NCI-H187 (cell line): ENCODE results near the gene PSMD14.

Experiments
- DNase-seq, 2 experiments: peaks; one replicate each; lab custom pipeline; 2025; lab: John Stamatoyannopoulos, UW

Gene PSMD14

GRCh38 chr2:161419638-161420190, 111.5 kb downstream of the PSMD14 start:
- DNase-seq: no peak

- DNase-seq: no peak
Observed at GRCh38 chr2:161420406-161421074, 112.3 kb downstream of the PSMD14 start.

GRCh38 chr2:161421686-161422085, 113.5 kb downstream of the PSMD14 start:
- DNase-seq: no peak

- no peak for DNase-seq
Observed at GRCh38 chr2:161422816-161423403, 114.7 kb downstream of the PSMD14 start.

- DNase-seq: no peak
Observed at GRCh38 chr2:161423421-161424393, 115.5 kb downstream of the PSMD14 start.

GRCh38 chr2:161424394-161424769, 116.2 kb downstream of the PSMD14 start:
- no peak for DNase-seq

GRCh38 chr2:161424891-161425727, 116.9 kb downstream of the PSMD14 start:
- DNase-seq: no peak

GRCh38 chr2:161425728-161426454, 117.7 kb downstream of the PSMD14 start:
- DNase-seq: no peak

- no peak for DNase-seq
Observed at GRCh38 chr2:161426455-161426921, 118.3 kb downstream of the PSMD14 start.

- no peak for DNase-seq
Observed at GRCh38 chr2:161426922-161427663, 118.9 kb downstream of the PSMD14 start.

GRCh38 chr2:161427664-161428587, 119.7 kb downstream of the PSMD14 start:
- DNase-seq: no peak

GRCh38 chr2:161430386-161430785, 122.2 kb downstream of the PSMD14 start:
- DNase-seq: no peak

- DNase-seq: no peak
Observed at GRCh38 chr2:161432107-161432506, 123.9 kb downstream of the PSMD14 start.

- no peak for DNase-seq
Observed at GRCh38 chr2:161434118-161434517, 125.9 kb downstream of the PSMD14 start.

- no peak for DNase-seq
Observed at GRCh38 chr2:161436411-161436810, 128.2 kb downstream of the PSMD14 start.

- no peak for DNase-seq
Observed at GRCh38 chr2:161438598-161438997, 130.4 kb downstream of the PSMD14 start.

- no peak for DNase-seq
Observed at GRCh38 chr2:161445097-161445496, 136.9 kb downstream of the PSMD14 start.

- DNase-seq: no peak
Observed at GRCh38 chr2:161448431-161448830, 140.2 kb downstream of the PSMD14 start.
